GM21737 (cell line): Measurements from ENCODE around the gene DHX38.

ENCODE experiments used
- ATAC-seq: cut with Tn5 transposase; IDR thresholded peaks from one replicate; pipeline ENCODE4 v1.9.1; 2021; ENCODE audit warnings: mild to moderate bottlenecking, moderate library complexity; ENCODE audit not compliant: unreplicated experiment

The DHX38 gene

DNA sequence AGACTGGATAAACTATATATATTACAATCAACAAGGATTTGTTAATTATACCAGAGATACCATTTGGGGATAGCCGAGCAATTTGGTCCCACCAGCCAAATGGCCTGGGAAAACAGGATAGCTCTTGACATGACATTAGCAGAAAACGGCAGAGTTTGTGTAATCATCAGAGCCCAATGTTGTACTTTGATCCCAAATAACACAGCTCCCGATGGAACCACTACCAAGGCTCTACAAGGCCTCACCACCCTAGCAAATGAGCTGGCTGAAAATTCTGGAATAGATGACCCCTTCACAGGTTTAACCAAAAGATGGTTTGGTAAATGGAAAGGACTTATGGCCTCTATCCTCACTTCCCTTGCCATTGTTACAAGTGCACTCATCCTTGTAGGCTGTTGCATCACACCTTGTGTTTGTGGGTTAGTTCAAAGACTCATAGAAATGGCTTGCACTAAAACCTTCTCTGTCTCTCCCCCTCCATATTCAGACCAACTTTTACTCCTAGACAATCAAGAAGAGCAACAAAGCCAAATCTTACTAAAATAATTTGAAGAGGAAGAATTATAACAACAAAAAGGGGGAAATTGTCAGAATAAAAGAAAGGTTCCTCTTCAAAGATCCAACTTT is 9.8 kb upstream of the DHX38 start:
- no peak for ATAC-seq

DNA sequence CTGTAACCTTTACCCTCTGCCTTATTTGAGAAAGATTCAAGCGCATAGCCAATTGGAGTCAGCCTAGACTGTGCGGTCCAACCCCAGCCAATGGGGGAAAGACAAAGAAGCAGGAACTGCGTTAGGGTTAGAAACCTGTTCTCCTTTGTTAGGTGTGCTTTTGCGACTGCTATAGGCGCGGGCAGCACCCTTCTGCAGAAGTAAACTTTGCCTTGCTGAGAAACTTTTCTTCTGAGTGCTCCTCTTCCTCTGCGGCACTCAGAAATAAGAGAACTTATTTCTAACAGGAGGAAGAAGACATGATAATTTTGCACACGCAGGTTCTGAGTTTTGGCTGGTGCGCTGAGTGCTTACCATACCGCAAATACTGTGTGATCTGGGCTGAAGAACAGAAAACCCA is 9.2 kb upstream of the DHX38 start:
- ATAC-seq = no peak

DNA sequence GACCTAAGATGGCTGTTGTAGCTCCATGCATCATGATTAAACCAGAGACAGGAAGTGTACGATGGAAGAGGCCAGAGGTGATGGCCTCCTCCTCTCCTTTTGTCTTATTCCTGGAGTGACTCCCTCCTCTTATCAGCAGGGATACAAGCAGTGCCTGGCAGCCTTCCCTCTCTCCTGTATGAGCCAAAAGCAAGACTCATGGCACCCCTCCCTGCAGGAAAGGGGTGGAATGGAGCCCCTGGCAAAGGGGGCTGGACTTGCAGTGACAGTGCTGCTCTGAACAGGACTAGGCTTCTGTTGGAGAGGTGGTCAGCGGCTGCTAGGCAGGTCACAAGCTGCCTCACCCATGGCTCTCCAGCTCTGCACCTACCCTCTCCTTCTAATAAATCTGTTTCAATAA is 8.6 kb upstream of the DHX38 start:
- no peak for ATAC-seq

DNA sequence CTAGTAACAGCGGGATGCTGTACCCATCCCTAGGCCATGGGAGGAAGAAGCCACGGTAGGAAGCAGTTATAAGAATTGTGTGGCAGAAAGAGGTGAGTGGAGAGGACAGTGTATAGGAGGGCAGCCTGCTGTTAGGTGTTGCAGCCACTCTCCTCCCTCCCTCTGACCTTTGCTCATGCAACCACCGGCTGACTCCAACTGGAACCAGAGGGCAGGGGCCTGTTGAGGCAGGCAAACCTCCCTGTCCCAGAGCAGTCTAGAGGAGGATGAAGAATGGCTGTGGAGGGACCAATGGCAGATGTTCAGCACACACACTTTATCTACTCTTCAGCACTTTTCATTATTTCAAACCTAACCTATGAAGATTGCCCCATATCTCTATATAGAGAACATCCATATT is 2.4 kb upstream of the DHX38 start:
- ATAC-seq = no peak

DNA sequence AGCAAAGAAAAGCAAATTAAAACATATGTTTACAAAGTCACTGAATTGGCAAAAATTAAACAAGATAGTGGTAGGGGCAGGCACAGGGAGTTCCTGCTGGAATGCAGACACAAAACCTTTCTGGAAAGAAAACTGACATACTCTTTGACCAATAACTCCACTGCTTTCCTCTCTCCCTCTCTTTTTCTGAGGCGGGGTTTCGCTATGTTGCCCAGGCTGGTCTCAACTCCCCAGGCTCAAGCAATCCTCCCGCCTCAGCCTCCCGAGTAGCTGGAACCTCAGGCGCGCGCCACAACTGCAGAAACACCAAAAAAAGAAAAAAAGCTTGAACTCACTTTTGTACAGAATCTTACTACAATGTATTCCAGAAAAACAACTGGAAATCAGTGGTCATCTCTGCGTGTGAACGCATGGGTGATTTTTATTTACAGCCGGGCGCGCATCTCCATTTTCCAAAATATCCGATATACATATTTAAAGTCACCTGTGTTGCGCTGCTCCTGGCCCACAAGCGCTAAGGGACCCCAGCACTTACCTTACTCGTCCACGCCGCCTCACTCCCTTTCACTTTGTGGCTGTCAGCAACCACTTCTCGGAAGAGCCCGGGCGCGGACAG is 707 bp upstream of the DHX38 start:
- no peak for ATAC-seq

DNA sequence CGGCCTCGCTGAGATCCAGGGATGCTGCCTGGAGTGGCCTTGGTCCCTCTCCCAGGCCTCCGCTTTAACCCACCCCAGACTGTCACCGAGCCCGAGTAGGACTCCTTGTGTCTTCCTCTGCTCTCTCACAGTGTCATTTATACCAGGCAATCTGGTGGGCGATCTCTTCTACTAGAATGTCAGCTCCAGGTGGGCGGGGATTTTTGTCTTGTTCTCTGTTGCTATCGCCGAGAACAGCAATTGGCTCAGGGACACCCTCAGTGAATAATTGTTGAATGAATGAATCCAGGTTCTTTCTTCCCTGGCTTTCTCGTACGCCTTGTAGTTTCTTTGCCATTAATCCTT is 591 bp downstream of the DHX38 start:
- ATAC-seq = no peak

- no peak for ATAC-seq
These were observed 5.3 kb downstream of the DHX38 start for GRCh38 chr16:72098936-72099335.

DNA sequence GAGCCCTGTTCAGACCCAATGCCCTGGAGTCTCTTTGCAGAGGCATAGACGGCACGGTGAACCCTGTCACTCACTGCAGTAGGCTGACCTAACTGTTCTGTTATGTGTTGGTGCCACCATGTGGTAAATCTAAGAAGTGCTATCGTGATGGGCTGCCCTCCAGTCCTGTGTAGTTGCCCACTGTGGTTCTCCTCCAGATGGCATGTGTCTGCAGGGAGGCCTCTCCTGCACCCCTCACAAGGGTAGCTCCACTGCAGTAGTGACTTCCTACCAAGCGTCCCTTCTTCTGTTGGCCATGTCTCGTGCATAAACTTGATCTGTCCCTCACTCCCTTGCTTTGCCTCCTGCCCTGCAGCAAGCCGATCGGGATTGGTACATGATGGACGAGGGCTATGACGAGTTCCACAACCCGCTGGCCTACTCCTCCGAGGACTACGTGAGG is 5.8 kb downstream of the DHX38 start:
- no peak for ATAC-seq

- ATAC-seq = no peak
These were observed 7.5 kb downstream of the DHX38 start for GRCh38 chr16:72101195-72101594.

DNA sequence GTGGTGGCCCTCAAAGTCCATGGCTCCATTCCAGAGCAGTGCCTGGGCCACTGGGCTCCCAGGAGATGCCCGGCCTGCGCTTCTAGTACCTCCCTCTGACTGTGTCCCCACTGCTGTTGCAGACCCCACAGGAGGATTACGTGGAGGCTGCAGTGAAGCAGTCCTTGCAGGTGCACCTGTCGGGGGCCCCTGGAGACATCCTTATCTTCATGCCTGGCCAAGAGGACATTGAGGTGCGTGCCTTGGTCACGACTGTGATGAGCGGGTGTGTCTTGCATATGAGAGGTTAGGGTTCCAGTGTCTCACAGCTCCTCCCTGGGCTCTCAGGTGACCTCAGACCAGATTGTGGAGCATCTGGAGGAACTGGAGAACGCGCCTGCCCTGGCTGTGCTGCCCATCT is 11.3 kb downstream of the DHX38 start:
- no peak for ATAC-seq

- ATAC-seq = no peak
These were observed 12.3 kb downstream of the DHX38 start for GRCh38 chr16:72105978-72106377.

GRCh38 chr16:72107371-72107770 is 13.7 kb downstream of the DHX38 start:
- no peak for ATAC-seq

GRCh38 chr16:72108353-72109102 is 14.9 kb downstream of the DHX38 start:
- no peak for ATAC-seq

DNA sequence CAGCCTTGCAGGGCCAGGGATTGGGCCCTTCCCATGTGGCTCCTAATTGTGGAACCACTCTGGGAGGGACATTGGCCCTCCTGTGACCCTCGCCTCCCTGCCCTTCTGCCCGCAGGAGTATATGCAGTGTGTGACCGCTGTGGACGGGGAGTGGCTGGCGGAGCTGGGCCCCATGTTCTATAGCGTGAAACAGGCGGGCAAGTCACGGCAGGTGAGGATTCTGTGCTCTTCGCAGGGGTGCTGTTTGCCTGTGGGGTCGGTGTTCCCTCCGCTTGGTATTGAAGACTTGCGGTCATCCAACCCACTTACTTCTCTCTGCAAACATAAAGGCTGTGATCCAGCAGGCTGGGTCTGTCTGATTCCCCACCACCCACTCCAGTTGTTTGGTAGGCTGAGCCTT is 15.7 kb downstream of the DHX38 start:
- ATAC-seq = no peak

GRCh38 chr16:72109966-72110530 is 16.4 kb downstream of the DHX38 start:
- ATAC-seq = no peak

- ATAC-seq = no peak
These were observed 17.3 kb downstream of the DHX38 start for GRCh38 chr16:72110662-72111615.

DNA sequence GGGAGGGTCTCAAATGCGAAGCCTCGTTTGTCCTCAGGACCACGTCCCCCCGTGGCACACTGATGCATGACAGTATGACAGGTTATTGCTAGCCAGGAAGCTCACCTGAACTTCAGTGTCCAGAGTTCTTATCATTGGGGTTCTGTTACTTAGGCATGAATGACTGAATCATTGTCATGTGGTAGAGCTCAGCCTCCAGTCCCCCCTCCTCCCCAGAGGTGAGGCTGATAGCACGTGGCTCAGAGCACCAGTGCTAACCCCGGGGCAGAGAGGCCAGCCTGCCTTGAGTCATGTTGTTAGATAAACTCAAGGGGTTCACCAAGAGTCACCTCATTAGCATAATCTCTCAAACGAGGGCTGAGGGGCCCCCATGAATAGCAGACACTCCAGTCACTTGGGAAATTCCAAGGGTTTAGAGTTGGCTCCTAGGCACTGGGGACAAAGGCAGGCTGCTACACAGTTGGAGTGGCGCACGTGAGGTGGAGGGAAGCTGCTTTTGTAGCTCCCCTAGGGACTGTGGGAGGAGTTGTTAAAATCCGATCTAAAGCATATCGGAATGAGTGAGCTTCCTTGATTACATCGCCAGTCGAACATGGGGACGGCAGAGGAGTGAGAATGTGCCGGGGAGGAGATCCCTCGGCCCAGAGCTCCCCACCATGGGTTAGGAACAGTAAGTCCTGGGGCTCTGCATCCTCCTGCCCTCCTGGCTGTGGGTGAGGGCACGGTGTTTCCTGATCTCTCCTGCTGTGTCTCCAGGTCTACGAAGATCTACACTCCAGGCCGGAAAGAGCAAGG is 18.2 kb downstream of the DHX38 start:
- no peak for ATAC-seq

- ATAC-seq = no peak
These were observed 18.8 kb downstream of the DHX38 start for GRCh38 chr16:72112452-72112792.

- ATAC-seq = no peak
These were observed 19.4 kb downstream of the DHX38 start for GRCh38 chr16:72112906-72113615.

DNA sequence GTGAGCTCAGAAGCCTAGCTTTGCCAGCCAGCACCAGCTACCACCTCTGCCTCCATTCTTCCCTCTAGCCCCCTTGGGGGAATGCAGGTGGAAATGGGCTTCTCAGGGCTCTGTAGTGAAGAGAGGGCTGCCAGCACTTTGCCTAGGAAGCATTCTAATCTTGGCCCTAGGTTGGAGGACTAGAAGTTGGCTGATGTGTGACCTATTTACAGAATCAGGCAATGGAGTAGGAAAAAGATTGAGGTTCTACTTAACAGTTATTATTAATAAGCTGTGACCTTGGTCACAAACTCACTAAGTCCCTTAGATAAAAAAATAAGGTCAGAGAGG is 19.9 kb downstream of the DHX38 start:
- no peak for ATAC-seq
